Thyroid gland (tissue), 4 donors: ENCODE data around the gene STXBP3. TPM values are rescaled to one million over a fixed set of nuclear protein-coding genes. Genes with fewer than 3 reads are reported as not detected.

Experiments used
- DNase-seq, 2 donors: peaks; one replicate each; pipeline ENCODE4 v3.0.0-alpha.2; 2019
- H3K27ac ChIP-seq, 3 donors: fragments of 200-600 bp; sonication (generic); 1 replicate in 2 of 3; 2 replicates in 1 of 3; pipeline ENCODE4 v1.5.1; 2016 to 2019; ENCODE audit warnings: mild to moderate bottlenecking in 1 of 3, moderate library complexity in 1 of 3
- H3K27me3 ChIP-seq: fragments of 200-600 bp; sonication (generic); one replicate; pipeline ENCODE4 v1.5.1; 2019
- H3K36me3 ChIP-seq, 2 donors: fragments of 200-600 bp; sonication (generic); one replicate each; pipeline ENCODE4 v1.5.1; 2016 to 2019
- H3K4me1 ChIP-seq, 2 donors: fragments of 200-600 bp; sonication (generic); one replicate each; pipeline ENCODE4 v1.5.1; 2017 to 2019
- H3K4me3 ChIP-seq, 3 donors: fragments of 200-600 bp; sonication (generic); replicated peaks in 1 of 3; 1 replicate in 2 of 3; 2 replicates in 1 of 3; pipeline ENCODE4 v1.5.1; 2016; ENCODE audit warnings: mild to moderate bottlenecking in 1 of 3
- H3K9me3 ChIP-seq: fragments of 200-600 bp; sonication (generic); one replicate; pipeline ENCODE4 v1.5.1; 2017
- CTCF ChIP-seq, 6 experiments: fragments of 200-600 bp in 3 of 6; fragments of 450-650 bp in 3 of 6; sonication (generic) in 3 of 6; IDR thresholded peaks; one replicate each; pipeline ENCODE4 v1.5.1; 2016 to 2019; ENCODE audit warnings: antibody characterized with exemption in 6 of 6, mild to moderate bottlenecking in 2 of 6, inconsistent platforms in 1 of 6, moderate library complexity in 1 of 6
- POLR2A ChIP-seq, 2 donors: fragments of 450-650 bp; IDR thresholded peaks; one replicate each; pipeline ENCODE4 v1.6.1; 2017; ENCODE audit warnings: antibody characterized with exemption in 2 of 2, mild to moderate bottlenecking in 2 of 2, moderate library complexity in 1 of 2
- WGBS, 2 donors: methylation state at CpG; one replicate each; pipeline ENCODE4 v1.1.5; 2017; 5-methylcytosine and 5-hydroxymethylcytosine counted together
- intact Hi-C: fragments of 100-400 bp; cut with DNase I; formaldehyde crosslinking; loops from one replicate; pipeline ENCODE4 v1.15.1; 2023
- total RNA-seq, 4 donors: library from RNA; depleted of rRNA; stranded (reverse); fragments of >200 nt; gene quantifications; one replicate each; pipeline ENCODE4 v1.2.3, GENCODE V29; 2016

Gene STXBP3
- total RNA-seq, 4 donors from 2014 or later, result 82.6 to 223 (median 100) TPM

- 66 to 77% methylated on average over 3 of the region's 3 CpGs for WGBS, 2 donors
- Histone ChIP-seq H3K27me3 (no peaks in the 10 kb centered on the region), H3K9me3 (no peaks in the 10 kb centered on the region), H3K4me3 (no peak overlapping the region), H3K27ac (no peak overlapping the region), H3K36me3 (no peaks in the 10 kb centered on the region), H3K4me1 (no peaks in the 10 kb centered on the region)
- intact Hi-C loops, result no loop called here
- TF ChIP-seq POLR2A (IDR thresholded peaks at IDR 0.05), result no peak
- no peak for TF ChIP-seq CTCF (IDR thresholded peaks at IDR 0.05)
- DNase-seq, result no peak
Measured at GRCh38 chr1:108842525-108843181, 96.2 kb downstream of the STXBP3 start.

- WGBS, 2 donors, result 68 to 80% methylated on average over 3 of the region's 3 CpGs
- Histone ChIP-seq H3K36me3 (no peaks in the 10 kb centered on the region), H3K27me3 (no peaks in the 10 kb centered on the region), H3K9me3 (no peaks in the 10 kb centered on the region), H3K27ac (no peak overlapping the region), H3K4me3 (no peak overlapping the region), H3K4me1 (no peaks in the 10 kb centered on the region)
- DNase-seq, result no peak
- intact Hi-C loops, result no loop called here
- no peak for TF ChIP-seq CTCF (IDR thresholded peaks at IDR 0.05)
- no peak for TF ChIP-seq POLR2A (IDR thresholded peaks at IDR 0.05)
Measured at GRCh38 chr1:108843390-108844137, 97.1 kb downstream of the STXBP3 start.

GRCh38 chr1:108845446-108845845 is 99.0 kb downstream of the STXBP3 start:
- intact Hi-C loops, result no loop called here
- H3K27me3 ChIP-seq, result no peaks in the 10 kb centered on the region
- H3K36me3 ChIP-seq, result no peaks in the 10 kb centered on the region
- 70 to 76% methylated on average over 4 of the region's 4 CpGs for WGBS, 2 donors
- H3K4me3 ChIP-seq, result no peak overlapping the region
- TF ChIP-seq CTCF (IDR thresholded peaks at IDR 0.05), result no peak
- H3K27ac ChIP-seq, result no peak overlapping the region
- no peak for DNase-seq
- H3K4me1 ChIP-seq, result no peaks in the 10 kb centered on the region
- H3K9me3 ChIP-seq, result no peaks in the 10 kb centered on the region

GRCh38 chr1:108845991-108846390 is 99.5 kb downstream of the STXBP3 start:
- Histone ChIP-seq H3K27ac (no peak overlapping the region), H3K27me3 (no peaks in the 10 kb centered on the region), H3K36me3 (no peaks in the 10 kb centered on the region), H3K4me3 (no peak overlapping the region), H3K4me1 (no peaks in the 10 kb centered on the region), H3K9me3 (no peaks in the 10 kb centered on the region)
- DNase-seq, result no peak
- no peak for TF ChIP-seq POLR2A (IDR thresholded peaks at IDR 0.05)
- no peak for TF ChIP-seq CTCF (IDR thresholded peaks at IDR 0.05)
- WGBS, 2 donors, result 86 to 87% methylated on average over 6 of the region's 6 CpGs
- intact Hi-C loops, result no loop called here

GRCh38 chr1:108847494-108847893 is 101.0 kb downstream of the STXBP3 start:
- WGBS, 2 donors, result 88 to 91% methylated on average over 1 of the region's 1 CpG
- Histone ChIP-seq H3K4me3 (no peak overlapping the region), H3K27me3 (no peaks in the 10 kb centered on the region), H3K27ac (no peak overlapping the region), H3K4me1 (no peaks in the 10 kb centered on the region), H3K36me3 (no peaks in the 10 kb centered on the region), H3K9me3 (no peaks in the 10 kb centered on the region)
- no peak for TF ChIP-seq POLR2A (IDR thresholded peaks at IDR 0.05)
- TF ChIP-seq CTCF (IDR thresholded peaks at IDR 0.05), result no peak
- DNase-seq, result no peak
- intact Hi-C loops, result no loop called here
